ENCODE results near the gene MCTP1.

GRCh38 chr5:95070453-95070852, 214.4 kb downstream of the MCTP1 start:
- no peak for TF ChIP-seq CTCF (conservative IDR thresholded peaks at IDR 0.05)
- no peak for TF ChIP-seq ZFX (IDR thresholded peaks at IDR 0.05)
